Gastrocnemius medialis (tissue), 4 donors: Measurements from ENCODE around the gene HTR1D. TPM values are rescaled to one million over a fixed set of nuclear protein-coding genes. Genes with fewer than 3 reads are reported as not detected.
"Not testable (repeated sequence)": the region's sequence is repeated elsewhere in the genome, so short reads cannot be mapped to it uniquely, and the experiment has no call there.

ENCODE experiments used
- ATAC-seq, 2 donors: fragments of 150-250 bp; one replicate each; pipeline ENCODE4 v1.9.1; 2016
- DNase-seq, 2 donors: peaks; one replicate each; pipeline ENCODE4 v3.0.0-alpha.2; 2019
- H3K27ac ChIP-seq, 4 donors: fragments of 200-600 bp; sonication (generic); 1 replicate in 1 of 4; 2 replicates in 3 of 4; pipeline ENCODE4 v1.5.1; 2016 to 2018; ENCODE audit warnings: mild to moderate bottlenecking in 2 of 4, moderate library complexity in 1 of 4
- H3K27me3 ChIP-seq, 3 donors: fragments of 200-600 bp; sonication (generic) in 2 of 3; 1 replicate in 1 of 3; 2 replicates in 2 of 3; pipeline versions ENCODE4 v1.5.1 to v1.6.0; 2016 to 2019; ENCODE audit warnings: mild to moderate bottlenecking in 1 of 3, moderate library complexity in 1 of 3
- H3K36me3 ChIP-seq, 2 donors: fragments of 200-600 bp; sonication (generic) in 1 of 2; one replicate each; pipeline ENCODE4 v1.5.1; 2017 to 2018
- H3K4me1 ChIP-seq, 2 donors: fragments of 200-600 bp; sonication (generic) in 1 of 2; one replicate each; pipeline ENCODE4 v1.5.1; 2016 to 2017; ENCODE audit warnings: mild to moderate bottlenecking in 2 of 2
- H3K4me3 ChIP-seq, 4 donors: fragments of 200-600 bp; sonication (generic) in 3 of 4; 1 replicate in 1 of 4; 2 replicates in 3 of 4; pipeline ENCODE4 v1.5.1; 2016 to 2019; ENCODE audit warnings: mild to moderate bottlenecking in 2 of 4
- H3K9me3 ChIP-seq, 3 donors: fragments of 200-600 bp; sonication (generic) in 2 of 3; 1 replicate in 1 of 3; 2 replicates in 2 of 3; pipeline ENCODE4 v1.5.1; 2016 to 2019
- POLR2A ChIP-seq, 2 donors: fragments of 450-650 bp; IDR thresholded peaks; one replicate each; pipeline ENCODE4 v1.6.1; 2017; ENCODE audit warnings: antibody characterized with exemption in 2 of 2, mild to moderate bottlenecking in 2 of 2, moderate library complexity in 2 of 2
- in situ Hi-C, 4 donors: fragments of 200-750 bp; cut with MboI; loops; one replicate each; pipeline versions ENCODE4 v1.15.0 to v1.8.0; 2017; ENCODE audit warnings: low sequenced_read_pairs in 4 of 4
- intact Hi-C: fragments of 100-400 bp; cut with DNase I; formaldehyde crosslinking; loops from one replicate; pipeline ENCODE4 v1.15.1; 2023; ENCODE audit warnings: low total_unique reads
- total RNA-seq, 4 donors: library from RNA; depleted of rRNA; stranded (reverse); fragments of >200 nt; gene quantifications; one replicate each; pipeline versions ENCODE4 v1.1.0 to v1.2.3, GENCODE V29; 2016
- TF ChIP-seq, protein P1 (sequence below), 5 experiments: fragments of 450-650 bp in 3 of 5; fragments of 200-600 bp in 2 of 5; sonication (generic) in 2 of 5; IDR thresholded peaks in 4 of 5; conservative IDR thresholded peaks in 1 of 5; 1 replicate in 4 of 5; 2 replicates in 1 of 5; pipeline ENCODE4 v1.5.1; 2016 to 2019; ENCODE audit warnings: antibody characterized with exemption in 5 of 5, mild to moderate bottlenecking in 3 of 5, moderate library complexity in 3 of 5

The HTR1D gene
- total RNA-seq, 4 donors from 2014 or later: not detected

DNA sequence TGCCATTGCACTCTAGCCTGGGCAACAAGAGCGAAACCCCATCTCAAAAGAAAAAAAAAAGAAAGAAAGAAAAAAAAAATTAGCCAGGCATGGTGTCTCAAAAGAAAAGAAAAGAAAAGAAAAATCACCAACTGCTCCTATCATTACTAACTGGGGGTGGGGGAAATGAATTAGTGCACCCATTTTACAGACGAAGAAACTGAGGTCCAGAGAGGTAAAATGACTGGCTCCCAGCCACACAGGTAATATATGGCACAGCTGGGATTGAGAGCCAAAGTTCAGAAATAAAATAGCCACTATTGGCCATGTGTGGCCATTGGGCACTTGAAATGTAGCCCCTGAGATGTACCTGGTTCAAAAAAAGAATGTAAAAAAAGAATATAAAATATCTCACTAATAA, 8.8 kb downstream of the HTR1D start:
- Histone ChIP-seq H3K27me3 (peaks cover 0 to 5% (median 0%) of the 10 kb centered on the region in 3 donors), H3K36me3 (no peaks in the 10 kb centered on the region), H3K4me1 (no peaks in the 10 kb centered on the region), H3K9me3 (no peaks in the 10 kb centered on the region), H3K4me3 (no peak overlapping the region), H3K27ac (no peak overlapping the region)
- DNase-seq (no peak), ATAC-seq (no peak)
- in situ Hi-C loops: no loop called here
- TF ChIP-seq, protein P1, sequence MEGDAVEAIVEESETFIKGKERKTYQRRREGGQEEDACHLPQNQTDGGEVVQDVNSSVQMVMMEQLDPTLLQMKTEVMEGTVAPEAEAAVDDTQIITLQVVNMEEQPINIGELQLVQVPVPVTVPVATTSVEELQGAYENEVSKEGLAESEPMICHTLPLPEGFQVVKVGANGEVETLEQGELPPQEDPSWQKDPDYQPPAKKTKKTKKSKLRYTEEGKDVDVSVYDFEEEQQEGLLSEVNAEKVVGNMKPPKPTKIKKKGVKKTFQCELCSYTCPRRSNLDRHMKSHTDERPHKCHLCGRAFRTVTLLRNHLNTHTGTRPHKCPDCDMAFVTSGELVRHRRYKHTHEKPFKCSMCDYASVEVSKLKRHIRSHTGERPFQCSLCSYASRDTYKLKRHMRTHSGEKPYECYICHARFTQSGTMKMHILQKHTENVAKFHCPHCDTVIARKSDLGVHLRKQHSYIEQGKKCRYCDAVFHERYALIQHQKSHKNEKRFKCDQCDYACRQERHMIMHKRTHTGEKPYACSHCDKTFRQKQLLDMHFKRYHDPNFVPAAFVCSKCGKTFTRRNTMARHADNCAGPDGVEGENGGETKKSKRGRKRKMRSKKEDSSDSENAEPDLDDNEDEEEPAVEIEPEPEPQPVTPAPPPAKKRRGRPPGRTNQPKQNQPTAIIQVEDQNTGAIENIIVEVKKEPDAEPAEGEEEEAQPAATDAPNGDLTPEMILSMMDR (IDR thresholded peaks at IDR 0.05 in 4 of 5, conservative IDR thresholded peaks at IDR 0.05 in 1 of 5): no peak
- TF ChIP-seq POLR2A (IDR thresholded peaks at IDR 0.05): no peak
- intact Hi-C loops: no loop called here

DNA sequence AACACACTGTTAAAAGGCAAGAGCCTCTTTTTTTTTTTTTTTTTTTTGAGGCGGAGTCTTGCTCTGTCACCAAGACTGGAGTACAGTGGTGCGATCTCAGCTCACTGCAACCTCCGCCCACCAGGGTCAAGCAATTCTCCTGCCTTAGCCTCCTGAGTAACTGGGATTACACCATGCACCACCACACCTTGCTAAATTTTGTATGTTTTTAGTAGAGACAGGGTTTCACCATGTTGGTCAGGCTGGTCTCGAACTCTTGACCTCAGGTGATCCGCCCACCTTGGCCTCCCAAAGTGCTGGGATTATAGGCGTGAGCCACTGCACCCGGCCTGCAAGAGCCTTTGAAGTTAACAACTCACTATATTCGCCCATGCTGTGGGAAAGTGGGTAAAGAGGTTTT, 9.6 kb downstream of the HTR1D start:
- in situ Hi-C loops, H3K27me3 ChIP-seq, intact Hi-C loops, H3K9me3 ChIP-seq, H3K36me3 ChIP-seq, H3K27ac ChIP-seq, H3K4me1 ChIP-seq, H3K4me3 ChIP-seq, DNase-seq, ATAC-seq: not testable (repeated sequence)

DNA sequence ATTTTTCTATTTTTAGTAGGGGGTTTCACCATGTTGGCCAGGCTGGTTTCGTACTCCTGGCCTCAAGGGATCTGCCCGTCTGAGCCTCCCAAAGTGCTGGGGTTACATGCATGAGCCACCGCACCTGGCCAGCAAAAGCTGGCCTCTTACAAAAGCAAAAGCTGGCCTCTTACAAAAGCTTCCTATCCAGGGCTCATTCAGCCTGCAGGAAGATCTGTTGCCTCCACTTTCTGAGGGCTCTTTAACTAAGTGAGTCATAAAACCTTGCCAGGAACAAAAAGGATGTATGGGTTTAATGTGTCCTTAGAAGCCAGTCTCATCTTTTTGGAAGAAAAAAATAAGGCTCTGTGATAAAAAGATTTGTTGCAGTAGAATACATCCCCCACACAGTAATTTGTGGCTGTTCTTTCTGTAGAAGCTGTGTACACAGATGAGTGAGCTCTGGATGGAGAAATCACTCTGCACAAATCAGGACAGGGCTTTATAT, 15.0 kb downstream of the HTR1D start:
- Histone ChIP-seq H3K4me3 (no peak overlapping the region), H3K27ac (no peak overlapping the region), H3K36me3 (no peaks in the 10 kb centered on the region), H3K4me1 (no peaks in the 10 kb centered on the region), H3K9me3 (no peaks in the 10 kb centered on the region), H3K27me3 (peaks cover 0 to 5% (median 2%) of the 10 kb centered on the region in 3 donors)
- no peak for ATAC-seq
- no peak for DNase-seq
- intact Hi-C loops: no loop called here
- TF ChIP-seq, protein P1 (IDR thresholded peaks at IDR 0.05 in 4 of 5, conservative IDR thresholded peaks at IDR 0.05 in 1 of 5): no peak
- TF ChIP-seq POLR2A (IDR thresholded peaks at IDR 0.05): no peak
- in situ Hi-C loops: no loop called here

DNA sequence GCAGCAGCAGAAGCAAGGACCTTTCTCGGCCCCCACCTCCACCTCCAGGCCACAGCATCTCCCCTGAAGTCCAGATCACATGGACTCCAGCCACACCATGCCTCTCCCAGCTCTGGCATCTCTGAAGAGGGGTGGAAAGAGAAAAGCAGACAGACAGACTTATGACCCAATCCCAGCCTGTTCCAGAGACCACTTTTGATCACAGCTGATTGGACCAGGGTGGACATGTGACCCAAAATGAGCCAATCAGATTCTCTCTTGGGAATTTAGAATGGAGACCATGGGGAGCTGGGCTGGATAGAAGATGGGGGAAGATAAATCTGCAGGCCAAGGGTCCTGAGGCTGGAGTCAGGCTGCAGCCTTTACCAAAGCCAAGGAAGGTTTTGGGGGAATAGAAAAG, 16.4 kb downstream of the HTR1D start:
- ATAC-seq: no peak
- no peak for DNase-seq
- H3K4me1 ChIP-seq: no peaks in the 10 kb centered on the region
- H3K36me3 ChIP-seq: no peaks in the 10 kb centered on the region
- intact Hi-C loops (no loop called here), in situ Hi-C loops (no loop called here)
- no peaks in the 10 kb centered on the region for H3K9me3 ChIP-seq
- TF ChIP-seq POLR2A (IDR thresholded peaks at IDR 0.05): no peak
- TF ChIP-seq, protein P1 (IDR thresholded peaks at IDR 0.05 in 4 of 5, conservative IDR thresholded peaks at IDR 0.05 in 1 of 5): no peak
- no peak overlapping the region for H3K27ac ChIP-seq
- H3K4me3 ChIP-seq: no peak overlapping the region
- peaks cover 0 to 5% (median 2%) of the 10 kb centered on the region in 3 donors for H3K27me3 ChIP-seq

DNA sequence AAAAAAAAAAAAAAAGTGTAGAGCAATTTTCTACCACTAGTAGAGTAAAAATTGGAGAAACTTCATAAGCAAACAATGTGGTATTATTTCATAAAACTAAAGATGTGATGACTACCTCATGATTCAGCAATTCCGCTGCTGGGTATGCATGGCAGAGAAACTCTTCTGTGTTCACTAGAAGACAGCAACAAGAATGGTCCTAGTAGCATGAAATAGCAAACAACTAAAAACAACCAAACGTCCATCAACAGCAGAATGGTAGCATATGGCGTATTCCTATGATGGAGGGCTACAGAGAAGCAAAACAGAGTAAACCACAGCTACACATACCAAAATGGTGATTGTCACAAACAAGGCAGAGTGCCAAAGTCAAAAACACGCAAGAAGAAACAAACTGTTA, 18.9 kb downstream of the HTR1D start:
- no peak for TF ChIP-seq POLR2A (IDR thresholded peaks at IDR 0.05)
- TF ChIP-seq, protein P1 (IDR thresholded peaks at IDR 0.05 in 4 of 5, conservative IDR thresholded peaks at IDR 0.05 in 1 of 5): no peak
- in situ Hi-C loops: no loop called here
- intact Hi-C loops: no loop called here

More for the DNA sequence above, 18.9 kb downstream of the HTR1D start:
- Histone ChIP-seq H3K27me3 (peaks cover 0 to 5% (median 0%) of the 10 kb centered on the region in 3 donors), H3K4me3 (no peak overlapping the region), H3K36me3 (no peaks in the 10 kb centered on the region), H3K9me3 (no peaks in the 10 kb centered on the region), H3K4me1 (no peaks in the 10 kb centered on the region), H3K27ac (no peak overlapping the region)
- ATAC-seq (no peak), DNase-seq (no peak)
